Stomach (tissue), 9 donors: ENCODE measurements around the gene UBXN7. TPM values are rescaled to one million over a fixed set of nuclear protein-coding genes. Genes with fewer than 3 reads are reported as not detected.
"Not testable (repeated sequence)": the region's sequence is repeated elsewhere in the genome, so short reads cannot be mapped to it uniquely, and the experiment has no call there.

Source experiments
- DNase-seq, 2 donors: peaks; one replicate each; pipeline versions ENCODE4 v3.0.0 to v3.0.0-alpha.2; 2013 to 2019
- H3K27ac ChIP-seq, 5 donors: fragments of 200-600 bp in 4 of 5; sonication (generic) in 4 of 5; one replicate each; pipeline ENCODE4 v1.5.1; 2013 to 2019; ENCODE audit warnings: mild to moderate bottlenecking in 1 of 5, moderate library complexity in 1 of 5
- H3K27me3 ChIP-seq, 3 donors: fragments of 200-600 bp; sonication (generic); one replicate each; pipeline ENCODE4 v1.5.1; 2017 to 2019; ENCODE audit warnings: mixed run types in 1 of 3
- H3K36me3 ChIP-seq, 4 donors: fragments of 200-600 bp; sonication (generic); 1 replicate in 3 of 4; 2 replicates in 1 of 4; pipeline ENCODE4 v1.5.1; 2016 to 2019
- H3K4me1 ChIP-seq, 4 donors: fragments of 200-600 bp; sonication (generic); one replicate each; pipeline ENCODE4 v1.5.1; 2016 to 2019
- H3K4me3 ChIP-seq, 4 donors: fragments of 200-600 bp; sonication (generic) in 3 of 4; one replicate each; pipeline ENCODE4 v1.5.1; 2016 to 2019; ENCODE audit warnings: mild to moderate bottlenecking in 1 of 4
- H3K9me3 ChIP-seq, 4 donors: fragments of 200-600 bp; sonication (generic); one replicate each; pipeline ENCODE4 v1.5.1; 2016 to 2019
- CTCF ChIP-seq, 7 experiments: fragments of 450-650 bp in 4 of 7; fragments of 200-600 bp in 3 of 7; sonication (generic) in 3 of 7; IDR thresholded peaks; one replicate each; pipeline ENCODE4 v1.5.1; 2016 to 2019; ENCODE audit warnings: antibody characterized with exemption in 7 of 7, control low read depth in 2 of 7, mild to moderate bottlenecking in 1 of 7
- EP300 ChIP-seq: sonication (generic); formaldehyde crosslinking; IDR thresholded peaks from one replicate; pipeline ENCODE4 v1.6.1; 2017; ENCODE audit warnings: antibody characterized with exemption
- POLR2A ChIP-seq, 4 donors: fragments of 450-650 bp; IDR thresholded peaks; one replicate each; pipeline ENCODE4 v1.6.1; 2016; ENCODE audit warnings: antibody characterized with exemption in 4 of 4, control low read depth in 2 of 4, mild to moderate bottlenecking in 1 of 4, moderate library complexity in 1 of 4
- POLR2AphosphoS5 ChIP-seq, 3 donors: sonication (generic); formaldehyde crosslinking; IDR thresholded peaks; one replicate each; pipeline ENCODE4 v1.6.1; 2016; ENCODE audit warnings: antibody characterized with exemption in 3 of 3
- WGBS, 5 donors: extraction: QIAGEN DNeasy Blood & Tissue Kit in 3 of 5; methylation state at CpG; one replicate each; pipeline versions ENCODE4 v1.1.5 to v1.1.7; 2013 to 2018; 5-methylcytosine and 5-hydroxymethylcytosine counted together
- intact Hi-C: fragments of 100-400 bp; cut with DNase I; formaldehyde crosslinking; loops from one replicate; pipeline ENCODE4 v1.15.1; 2023; ENCODE audit warnings: low total_unique reads
- polyA plus RNA-seq, 3 donors: library from polyadenylated mRNA; stranded (reverse); fragments of 200-250 nt; gene quantifications; one replicate each; pipeline ENCODE4 v1.2.3, GENCODE V29; 2013
- total RNA-seq, 5 donors: library from RNA; depleted of rRNA; stranded (reverse); fragments of >200 nt; gene quantifications; one replicate each; pipeline versions ENCODE4 v1.1.0 to v1.2.3, GENCODE V29; 2014 to 2016
- donor health status: healthy with polysubstance abuse.
- donor health status: Bipolar disorder and iron deficiency.
- donor health status: healthy.

Gene UBXN7
- total and polyA plus RNA-seq, 8 donors = 2.2 to 39.3 (median 14.4) TPM

DNA sequence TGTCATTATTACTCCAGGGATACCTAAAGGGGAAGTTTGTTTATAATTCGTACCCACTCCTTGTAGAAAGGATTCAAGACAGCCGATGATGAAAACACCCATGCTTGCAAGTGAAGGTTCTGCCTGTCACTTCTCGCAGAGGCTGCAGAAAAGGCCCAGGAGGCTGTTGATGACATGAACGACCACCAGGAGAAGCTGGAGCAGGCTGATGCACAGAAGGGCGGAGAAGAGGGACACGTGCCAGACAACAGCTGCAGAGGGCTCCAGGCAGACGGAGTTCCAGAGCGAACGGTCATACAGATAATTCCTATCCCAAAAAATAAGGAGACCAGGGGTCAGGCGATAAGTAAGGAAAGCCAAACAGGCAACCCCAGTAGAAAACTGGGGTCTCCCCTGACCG lies 108.5 kb downstream of the UBXN7 start:
- Histone ChIP-seq H3K9me3 (no peaks in the 10 kb centered on the region), H3K36me3 (no peaks in the 10 kb centered on the region), H3K4me1 (peaks cover 0 to 8% (median 6%) of the 10 kb centered on the region in 4 donors), H3K27ac (no peak overlapping the region), H3K27me3 (peaks cover 0 to 7% (median 0%) of the 10 kb centered on the region in 3 donors), H3K4me3 (no peak overlapping the region)
- 59 to 68% (median 64%) methylated on average over 11 of the region's 11 CpGs for WGBS, 5 donors
- TF ChIP-seq POLR2A (IDR thresholded peaks at IDR 0.05) (no peak), POLR2AphosphoS5 (IDR thresholded peaks at IDR 0.05) (no peak), EP300 (no peak), CTCF (IDR thresholded peaks at IDR 0.05) (no peak)
- DNase-seq = peak in 1 of 2 donors; percentile 68
- intact Hi-C loops = no loop called here

DNA sequence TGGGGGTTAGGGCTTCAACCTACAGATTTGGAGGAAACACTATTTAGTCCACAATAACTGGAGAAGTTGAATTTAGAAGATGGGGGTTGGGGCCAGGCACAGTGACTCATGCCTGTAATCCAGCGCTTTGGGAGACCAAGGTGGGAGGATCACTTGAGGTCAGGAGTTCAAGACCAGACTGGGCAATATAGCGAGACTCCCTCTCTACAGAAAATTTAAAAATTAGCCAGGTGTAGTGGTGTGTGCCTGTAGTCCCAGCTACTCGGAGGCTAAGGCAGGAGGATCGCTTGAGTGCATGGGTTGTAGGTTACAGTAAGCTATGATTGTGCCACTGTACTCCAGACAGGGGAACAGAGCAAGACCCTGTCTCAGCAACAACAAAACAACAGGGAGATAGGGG lies 109.2 kb downstream of the UBXN7 start:
- WGBS, 5 donors = 90 to 98% (median 95%) methylated on average over 4 of the region's 4 CpGs
- peaks cover 0 to 9% (median 6%) of the 10 kb centered on the region in 4 donors for H3K4me1 ChIP-seq
- H3K27ac ChIP-seq = no peak overlapping the region
- DNase-seq = no peak
- no peaks in the 10 kb centered on the region for H3K36me3 ChIP-seq
- TF ChIP-seq CTCF (IDR thresholded peaks at IDR 0.05) (no peak), POLR2A (IDR thresholded peaks at IDR 0.05) (no peak)
- H3K4me3 ChIP-seq = no peak overlapping the region
- intact Hi-C loops = no loop called here
- peaks cover 0 to 7% (median 0%) of the 10 kb centered on the region in 3 donors for H3K27me3 ChIP-seq
- H3K9me3 ChIP-seq = no peaks in the 10 kb centered on the region

- H3K27me3 ChIP-seq = no peaks in the 10 kb centered on the region
- intact Hi-C loops = no loop called here
- H3K36me3 ChIP-seq = no peaks in the 10 kb centered on the region
- TF ChIP-seq EP300 (no peak), CTCF (IDR thresholded peaks at IDR 0.05) (no peak), POLR2AphosphoS5 (IDR thresholded peaks at IDR 0.05) (no peak), POLR2A (IDR thresholded peaks at IDR 0.05) (no peak)
- 83 to 91% (median 87%) methylated on average over 11 of the region's 11 CpGs for WGBS, 5 donors
- H3K4me1 ChIP-seq = peaks cover 0 to 12% (median 7%) of the 10 kb centered on the region in 4 donors
- no peak for DNase-seq
- H3K4me3 ChIP-seq = no peak overlapping the region
- no peak overlapping the region for H3K27ac ChIP-seq
- H3K9me3 ChIP-seq = no peaks in the 10 kb centered on the region
Measured at GRCh38 chr3:196321162-196321561, 111.1 kb downstream of the UBXN7 start.

GRCh38 chr3:196320137-196320536 lies 112.1 kb downstream of the UBXN7 start:
- no peak for DNase-seq
- intact Hi-C loops = no loop called here
- H3K4me1 ChIP-seq = peaks cover 0 to 15% (median 8%) of the 10 kb centered on the region in 4 donors
- H3K4me3 ChIP-seq = no peak overlapping the region
- no peaks in the 10 kb centered on the region for H3K9me3 ChIP-seq
- H3K27me3 ChIP-seq = no peaks in the 10 kb centered on the region
- TF ChIP-seq POLR2AphosphoS5 (IDR thresholded peaks at IDR 0.05) = no peak
- no peak for TF ChIP-seq EP300
- H3K36me3 ChIP-seq = no peaks in the 10 kb centered on the region
- H3K27ac ChIP-seq = no peak overlapping the region
- 47 to 89% (median 67%) methylated on average over 1 to 3 of the region's 3 CpGs for WGBS, 5 donors

DNA sequence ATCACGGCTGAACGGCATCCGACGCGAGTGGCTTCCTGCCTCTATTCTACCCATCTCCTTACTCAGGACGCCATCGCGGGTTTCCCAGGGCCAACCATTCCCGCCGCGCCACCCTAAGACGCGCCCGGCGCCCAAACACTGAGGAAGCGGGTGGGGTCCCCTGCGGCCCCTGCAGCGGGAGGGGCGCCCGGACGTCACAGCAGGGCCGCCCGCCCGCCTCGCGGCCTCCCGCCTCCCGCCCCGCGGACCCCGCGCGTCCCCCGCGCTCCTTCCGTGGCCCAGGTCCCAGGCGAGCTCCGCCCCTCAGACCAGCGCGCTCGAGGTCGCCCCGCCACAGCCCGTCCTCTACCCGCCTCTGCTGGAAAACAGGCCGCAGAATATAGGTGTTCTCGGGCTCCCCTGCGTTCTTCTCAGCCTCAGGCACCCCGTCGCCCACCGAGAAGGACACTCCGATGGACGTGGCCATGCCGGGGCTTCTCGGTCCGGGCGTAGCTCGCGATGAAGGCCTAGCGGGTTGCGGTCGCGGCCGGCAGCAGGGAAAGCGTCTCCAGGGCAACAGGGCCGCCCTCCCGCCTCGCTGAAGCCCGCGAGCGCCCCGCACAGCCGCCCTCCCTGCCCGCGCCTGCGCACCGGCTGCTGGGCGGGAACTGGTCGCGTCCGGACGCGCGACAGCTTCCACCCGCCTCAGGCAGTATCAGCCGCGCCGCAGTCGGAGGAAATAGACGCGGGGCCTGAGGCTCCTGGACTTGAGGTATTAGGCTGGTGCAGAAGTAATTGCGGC lies 114.3 kb downstream of the UBXN7 start, which contains the start of gene DYNLT2B:
Gene DYNLT2B (minus strand): TSS at position 554 of the 781 bp plus-strand sequence. CDS start 88 bp downstream, at position 466.
- Histone ChIP-seq H3K27ac (peak within 1 kb of the TSS; percentile 89 to 92 (median 92)), H3K36me3 (no peaks in the 10 kb centered on the region), H3K4me3 (peak within 1 kb of the TSS; percentile 67 to 94 (median 84)), H3K27me3 (no peaks in the 10 kb centered on the region), H3K9me3 (no peaks in the 10 kb centered on the region), H3K4me1 (peaks cover 0 to 15% (median 8%) of the 10 kb centered on the region in 4 donors)
- DNase-seq = peak; percentile 90 to 98
- TF ChIP-seq EP300 (no peak), POLR2A (IDR thresholded peaks at IDR 0.05) (peak in 1 of 4 donors; percentile 66), POLR2AphosphoS5 (IDR thresholded peaks at IDR 0.05) (peak; percentile 71 to 88 (median 87))
- 0 to 1% (median 0%) methylated on average over 23 to 92 of the region's 92 CpGs for WGBS, 5 donors
- intact Hi-C loops = no loop called here

DNA sequence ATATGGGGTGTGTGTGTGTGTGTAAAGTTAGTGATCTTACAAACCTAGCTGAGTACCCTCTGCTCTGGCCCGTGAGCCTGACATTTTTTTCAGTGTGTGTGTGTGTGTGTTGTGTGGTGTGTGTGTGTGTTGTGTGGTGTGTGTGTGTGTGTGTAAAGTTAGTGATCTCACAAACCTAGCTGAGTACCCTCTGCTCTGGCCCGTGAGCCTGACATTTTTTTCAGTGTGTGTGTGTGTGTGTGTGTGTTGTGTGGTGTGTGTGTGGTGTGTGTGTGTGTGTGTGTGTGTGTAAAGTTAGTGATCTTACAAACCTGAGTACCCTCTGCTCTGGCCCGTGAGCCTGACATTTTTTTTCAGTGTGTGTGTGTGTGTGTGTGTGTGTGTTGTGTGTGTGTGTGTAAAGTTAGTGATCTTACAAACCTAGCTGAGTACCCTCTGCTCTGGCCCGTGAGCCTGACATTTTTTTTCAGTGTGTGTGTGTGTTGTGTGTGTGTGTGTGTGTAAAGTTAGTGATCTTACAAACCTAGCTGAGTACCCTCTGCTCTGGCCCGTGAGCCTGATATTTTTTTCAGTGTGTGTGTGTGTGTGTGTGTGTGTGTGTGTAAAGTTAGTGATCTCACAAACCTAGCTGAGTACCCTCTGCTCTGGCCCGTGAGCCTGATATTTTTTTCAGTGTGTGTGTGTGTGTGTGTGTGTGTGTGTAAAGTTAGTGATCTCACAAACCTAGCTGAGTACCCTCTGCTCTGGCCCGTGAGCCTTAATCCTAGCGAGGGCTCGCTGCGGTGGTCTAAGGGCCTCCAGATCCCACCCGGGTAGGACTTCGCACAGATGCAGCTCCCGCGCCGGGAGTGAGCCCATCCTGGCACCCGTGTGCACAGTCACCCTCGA lies 115.2 kb downstream of the UBXN7 start:
- WGBS, 5 donors = 7 to 50% (median 12%) methylated on average over 1 to 16 of the region's 17 CpGs

More for the DNA sequence above, 115.2 kb downstream of the UBXN7 start:
- H3K36me3 ChIP-seq, H3K27me3 ChIP-seq, DNase-seq, H3K9me3 ChIP-seq, intact Hi-C loops: not testable (repeated sequence)
- Histone ChIP-seq H3K4me1 (peaks cover 0 to 15% (median 8%) of the 10 kb centered on the region in 4 donors), H3K4me3 (peak overlapping the region; percentile 67 to 94 (median 84)), H3K27ac (peak overlapping the region; percentile 89 to 92 (median 92))
